Measurements from ENCODE around the gene ATP1A1. TPM values are rescaled to one million over a fixed set of nuclear protein-coding genes. Genes with fewer than 3 reads are reported as not detected.

ATP1A1 gene
- total RNA-seq, 1 experiment from 2014 or later, result 239 TPM

DNA sequence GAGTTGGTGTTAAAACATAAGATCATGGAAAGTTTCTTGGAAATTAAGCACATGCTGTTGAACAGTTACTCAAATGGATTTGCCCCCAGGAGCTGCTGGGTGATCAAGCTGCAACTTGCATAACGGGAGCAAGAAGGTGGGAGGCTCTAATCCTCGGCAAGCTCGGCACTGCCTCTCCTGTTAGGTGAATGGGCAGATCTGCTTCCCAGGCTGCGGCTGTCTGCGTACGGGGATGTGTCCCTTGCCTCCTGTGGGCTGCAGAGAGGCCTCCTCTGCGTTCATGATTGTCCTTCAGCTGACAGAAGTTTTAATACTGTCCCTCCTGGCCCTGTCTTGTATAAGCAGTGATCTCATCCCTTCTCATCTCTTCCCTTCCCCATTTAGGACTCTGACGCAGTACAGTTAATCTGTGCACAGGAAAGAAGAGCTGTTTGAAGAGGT lies 36.7 kb downstream of the ATP1A1 start:
- no peaks in the 10 kb centered on the region for H4K20me1 ChIP-seq (ENCODE audit: control insufficient read depth, insufficient read depth, insufficient read length)
- H2BK5ac ChIP-seq (ENCODE audit: insufficient read length, low read length), result no peak overlapping the region
- Mint-ChIP-seq H3K27ac (peak overlapping the region in 1 of 3 experiments; percentile 61; a peak in 1 of 7 replicates), H3K9me3 (no peaks in the 10 kb centered on the region), H3K27me3 (ENCODE audit: low read depth) (no peaks in the 10 kb centered on the region), H3K4me1 (peaks cover 3 to 5% of the 10 kb centered on the region in 2 experiments; a peak in 2 of 4 replicates), H3K4me3 (no peak overlapping the region), H3K36me3 (ENCODE audit: insufficient read depth in 1 of 3, low read depth in 3 of 3) (peaks cover 15 to 31% (median 26%) of the 10 kb centered on the region in 3 experiments; a peak in 6 of 7 replicates)
- no peak overlapping the region for H2BK120ac ChIP-seq (ENCODE audit: low read depth, low read length, poor library complexity, severe bottlenecking)
- no peaks in the 10 kb centered on the region for H3K23me2 ChIP-seq (ENCODE audit: insufficient read length, low read depth, low read length, poor library complexity, severe bottlenecking)
- H3K4ac ChIP-seq (ENCODE audit: low read depth, low read length), result no peak overlapping the region
- no peak overlapping the region for H3K56ac ChIP-seq (ENCODE audit: insufficient read length, low read depth, low read length)
- no peak overlapping the region for H4K8ac ChIP-seq (replicated peaks; ENCODE audit: insufficient read length, low read depth, low read length)
- H3K79me2 ChIP-seq (ENCODE audit: insufficient read depth, low read length), result no peaks in the 10 kb centered on the region
- H3K79me1 ChIP-seq (ENCODE audit: insufficient read depth, low read depth, low read length, poor library complexity, severe bottlenecking), result no peaks in the 10 kb centered on the region
- H2AK5ac ChIP-seq (ENCODE audit: insufficient read length, low read length), result no peak overlapping the region
- no peak overlapping the region for H3K9ac ChIP-seq (ENCODE audit: extremely low read depth, insufficient read length, low read length)
- no peak for DNase-seq
- H2BK15ac ChIP-seq (ENCODE audit: low read depth, low read length), result no peak overlapping the region
- H3K27me3 ChIP-seq (ENCODE audit: insufficient read depth, low read length), result no peaks in the 10 kb centered on the region
- no peak overlapping the region for H3K18ac ChIP-seq (ENCODE audit: insufficient read length, low read depth, low read length)
- no peak overlapping the region for H2AFZ ChIP-seq (ENCODE audit: low read length)
- no CpG with 5 or more reads among the region's 8 CpGs for WGBS (ENCODE audit: extremely low coverage, insufficient read length, low lambda C conversion rate)
- no peak overlapping the region for H3K23ac ChIP-seq (ENCODE audit: insufficient read length, low read depth, low read length)
- H3K14ac ChIP-seq (ENCODE audit: insufficient read depth, low read length), result no peak overlapping the region
- H3T11ph ChIP-seq (ENCODE audit: low read length), result no peak overlapping the region
- H3K27ac ChIP-seq (ENCODE audit: insufficient read length, low read depth, low read length), result no peak overlapping the region
- H3K4me2 ChIP-seq (ENCODE audit: insufficient read depth, insufficient read length, low read length), result no peak overlapping the region
- TF ChIP-seq, protein P1, sequence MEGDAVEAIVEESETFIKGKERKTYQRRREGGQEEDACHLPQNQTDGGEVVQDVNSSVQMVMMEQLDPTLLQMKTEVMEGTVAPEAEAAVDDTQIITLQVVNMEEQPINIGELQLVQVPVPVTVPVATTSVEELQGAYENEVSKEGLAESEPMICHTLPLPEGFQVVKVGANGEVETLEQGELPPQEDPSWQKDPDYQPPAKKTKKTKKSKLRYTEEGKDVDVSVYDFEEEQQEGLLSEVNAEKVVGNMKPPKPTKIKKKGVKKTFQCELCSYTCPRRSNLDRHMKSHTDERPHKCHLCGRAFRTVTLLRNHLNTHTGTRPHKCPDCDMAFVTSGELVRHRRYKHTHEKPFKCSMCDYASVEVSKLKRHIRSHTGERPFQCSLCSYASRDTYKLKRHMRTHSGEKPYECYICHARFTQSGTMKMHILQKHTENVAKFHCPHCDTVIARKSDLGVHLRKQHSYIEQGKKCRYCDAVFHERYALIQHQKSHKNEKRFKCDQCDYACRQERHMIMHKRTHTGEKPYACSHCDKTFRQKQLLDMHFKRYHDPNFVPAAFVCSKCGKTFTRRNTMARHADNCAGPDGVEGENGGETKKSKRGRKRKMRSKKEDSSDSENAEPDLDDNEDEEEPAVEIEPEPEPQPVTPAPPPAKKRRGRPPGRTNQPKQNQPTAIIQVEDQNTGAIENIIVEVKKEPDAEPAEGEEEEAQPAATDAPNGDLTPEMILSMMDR (conservative IDR thresholded peaks at IDR 0.05), result no peak
- H3K4me1 ChIP-seq (ENCODE audit: insufficient read depth, low read length), result no peaks in the 10 kb centered on the region
- no peak overlapping the region for H2BK12ac ChIP-seq (ENCODE audit: insufficient read length, low read depth, low read length)
- H4K5ac ChIP-seq (ENCODE audit: insufficient read length, low read depth, low read length), result no peak overlapping the region
- H3K9me3 ChIP-seq (ENCODE audit: control insufficient read depth, low read depth, low read length), result no peaks in the 10 kb centered on the region
- H2BK20ac ChIP-seq (ENCODE audit: low read depth, low read length, poor library complexity, severe bottlenecking), result no peak overlapping the region
- H4K91ac ChIP-seq (ENCODE audit: insufficient read length, low read depth, low read length), result no peak overlapping the region

Measured in H9 (cell line).